Fibroblast of lung (primary cell): Measurements from ENCODE around the gene NODAL.

Source experiments
- CTCF ChIP-seq, 2 donors: IDR thresholded peaks in 1 of 2; conservative IDR thresholded peaks in 1 of 2; 1 replicate in 1 of 2; 2 replicates in 1 of 2; pipeline ENCODE4 v1.5.1; 2011 to 2012; ENCODE audit warnings: low read length in 2 of 2, control low read depth in 1 of 2, inconsistent platforms in 1 of 2, low read depth in 1 of 2, mild to moderate bottlenecking in 1 of 2
- EZH2 ChIP-seq: IDR thresholded peaks from 2 replicates; pipeline ENCODE4 v1.5.1; 2012; ENCODE audit warnings: low read length, control low read depth, mild to moderate bottlenecking; ENCODE audit errors: missing control alignments

- TF ChIP-seq CTCF (conservative IDR thresholded peaks at IDR 0.05 in 1 of 2, IDR thresholded peaks at IDR 0.05 in 1 of 2; ENCODE audit: low read depth in 1 of 2, low read length in 2 of 2), result no peak
- no peak for TF ChIP-seq EZH2
Measured at GRCh38 chr10:70445718-70446657, 4.5 kb upstream of the NODAL start.
